ENCODE data around the gene PDGFC.

GRCh38 chr4:156830351-156830750 is 141.2 kb downstream of the PDGFC start:
- TF ChIP-seq CTCF (IDR thresholded peaks at IDR 0.05) (no peak), POLR2A (IDR thresholded peaks at IDR 0.05) (no peak), EP300 (IDR thresholded peaks at IDR 0.05) (no peak)
